HEK293 (cell line): ENCODE results near the gene ZNF653.

Experiments used
- CTCF ChIP-seq: fragments of 450-650 bp; formaldehyde crosslinking; IDR thresholded peaks from 2 replicates; pipeline ENCODE4 v1.5.1; 2016; ENCODE audit warnings: missing biosample characterization, missing genetic modification characterization
- GLIS1 ChIP-seq: fragments of 450-650 bp; formaldehyde crosslinking; IDR thresholded peaks from 2 replicates; pipeline ENCODE4 v1.5.1; 2016; ENCODE audit warnings: missing biosample characterization, missing genetic modification characterization
- GLIS2 ChIP-seq: fragments of 450-650 bp; formaldehyde crosslinking; IDR thresholded peaks from 2 replicates; pipeline ENCODE4 v1.5.1; 2016; ENCODE audit warnings: missing biosample characterization, missing genetic modification characterization
- HIC1 ChIP-seq: fragments of 450-650 bp; formaldehyde crosslinking; IDR thresholded peaks from 2 replicates; pipeline ENCODE4 v1.5.1; 2016; ENCODE audit warnings: missing biosample characterization, missing genetic modification characterization
- HOXA7 ChIP-seq: sonication (generic); formaldehyde crosslinking; IDR thresholded peaks from 2 replicates; pipeline ENCODE4 v1.8.1; 2022; ENCODE audit warnings: missing genetic modification reagents, borderline replicate concordance
- IKZF3 ChIP-seq: fragments of 450-650 bp; IDR thresholded peaks from 2 replicates; pipeline ENCODE4 v1.5.0; 2018; ENCODE audit warnings: missing biosample characterization, mild to moderate bottlenecking, missing genetic modification characterization, moderate library complexity
- KLF7 ChIP-seq: fragments of 450-650 bp; formaldehyde crosslinking; IDR thresholded peaks from 2 replicates; pipeline ENCODE4 v1.5.1; 2016; ENCODE audit warnings: missing biosample characterization, missing genetic modification characterization, borderline replicate concordance
- KLF8 ChIP-seq: fragments of 450-650 bp; formaldehyde crosslinking; IDR thresholded peaks from 2 replicates; pipeline ENCODE4 v1.5.1; 2016; ENCODE audit warnings: missing biosample characterization, missing genetic modification characterization
- MZF1 ChIP-seq: fragments of 450-650 bp; formaldehyde crosslinking; IDR thresholded peaks from 2 replicates; pipeline ENCODE4 v1.5.1; 2017; ENCODE audit warnings: missing biosample characterization, missing genetic modification characterization, borderline replicate concordance
- REPIN1 ChIP-seq: fragments of 450-650 bp; formaldehyde crosslinking; IDR thresholded peaks from 2 replicates; pipeline ENCODE4 v1.5.1; 2017; ENCODE audit warnings: missing biosample characterization, missing genetic modification characterization, low read depth
- SP2 ChIP-seq: fragments of 450-650 bp; formaldehyde crosslinking; IDR thresholded peaks from 2 replicates; pipeline ENCODE4 v1.5.1; 2016; ENCODE audit warnings: missing biosample characterization, missing genetic modification characterization
- SP3 ChIP-seq: fragments of 450-650 bp; formaldehyde crosslinking; IDR thresholded peaks from 2 replicates; pipeline ENCODE4 v1.5.1; 2016; ENCODE audit warnings: missing biosample characterization, missing genetic modification characterization
- ZBTB10 ChIP-seq: fragments of 450-650 bp; formaldehyde crosslinking; IDR thresholded peaks from 2 replicates; pipeline ENCODE4 v1.5.1; 2016; ENCODE audit warnings: missing biosample characterization, missing genetic modification characterization
- ZEB2 ChIP-seq: fragments of 450-650 bp; formaldehyde crosslinking; IDR thresholded peaks from 2 replicates; pipeline ENCODE4 v1.5.1; 2016; ENCODE audit warnings: missing biosample characterization, missing genetic modification characterization
- ZNF202 ChIP-seq: fragments of 450-650 bp; formaldehyde crosslinking; IDR thresholded peaks from 2 replicates; pipeline ENCODE4 v1.5.1; 2016; ENCODE audit warnings: missing biosample characterization, missing genetic modification characterization, borderline replicate concordance
- ZNF280D ChIP-seq: fragments of 450-650 bp; formaldehyde crosslinking; IDR thresholded peaks from 2 replicates; pipeline ENCODE4 v1.5.1; 2016; ENCODE audit warnings: missing biosample characterization, missing genetic modification characterization
- ZNF37A ChIP-seq: fragments of 450-650 bp; IDR thresholded peaks from 2 replicates; pipeline ENCODE4 v1.5.1; 2018; ENCODE audit warnings: missing biosample characterization, missing genetic modification characterization
- ZNF549 ChIP-seq: fragments of 450-650 bp; IDR thresholded peaks from 2 replicates; pipeline ENCODE4 v1.5.1; 2018; ENCODE audit warnings: missing biosample characterization, missing genetic modification characterization, mild to moderate bottlenecking, inconsistent platforms, moderate library complexity
- ZNF580 ChIP-seq: fragments of 450-650 bp; formaldehyde crosslinking; IDR thresholded peaks from 2 replicates; pipeline ENCODE4 v1.5.1; 2016; ENCODE audit warnings: missing biosample characterization, missing genetic modification characterization
- ZNF629 ChIP-seq: fragments of 450-650 bp; formaldehyde crosslinking; IDR thresholded peaks from 2 replicates; pipeline ENCODE4 v1.5.1; 2017; ENCODE audit warnings: missing biosample characterization, missing genetic modification characterization
- ZNF792 ChIP-seq: fragments of 450-650 bp; formaldehyde crosslinking; IDR thresholded peaks from 2 replicates; pipeline ENCODE4 v1.5.1; 2016; ENCODE audit warnings: missing biosample characterization, missing genetic modification characterization
- ZXDB ChIP-seq: fragments of 450-650 bp; formaldehyde crosslinking; IDR thresholded peaks from 2 replicates; pipeline ENCODE4 v1.5.1; 2016; ENCODE audit warnings: missing biosample characterization, missing genetic modification characterization
- TF ChIP-seq, protein P1 (sequence below): fragments of 450-650 bp; formaldehyde crosslinking; IDR thresholded peaks from 2 replicates; pipeline ENCODE4 v1.5.1; 2017; ENCODE audit warnings: missing biosample characterization, missing genetic modification characterization
- TF ChIP-seq, protein P2 (sequence below): fragments of 450-650 bp; formaldehyde crosslinking; IDR thresholded peaks from 2 replicates; pipeline ENCODE4 v1.5.1; 2017; ENCODE audit warnings: missing biosample characterization, missing genetic modification characterization

Gene ZNF653

GRCh38 chr19:11535792-11536595 lies 30.4 kb upstream of the ZNF653 start (continued):
- peak; percentile 98 for TF ChIP-seq ZNF580 (tag by site-specific recombination)
- TF ChIP-seq HIC1 (tag by site-specific recombination), result peak; percentile 91
- peak; percentile 86 for TF ChIP-seq GLIS1 (tag by site-specific recombination)
- TF ChIP-seq REPIN1 (tag by site-specific recombination), result 0 out of 2 replicates have a peak, but pooled peaks have one; percentile 16
- peak; percentile 89 for TF ChIP-seq GLIS2 (tag by site-specific recombination)
- TF ChIP-seq HOXA7 (CRISPR knock-in tag), result no peak
- 0 out of 2 replicates have a peak, but pooled peaks have one; percentile 18 for TF ChIP-seq IKZF3
- TF ChIP-seq, protein P1, sequence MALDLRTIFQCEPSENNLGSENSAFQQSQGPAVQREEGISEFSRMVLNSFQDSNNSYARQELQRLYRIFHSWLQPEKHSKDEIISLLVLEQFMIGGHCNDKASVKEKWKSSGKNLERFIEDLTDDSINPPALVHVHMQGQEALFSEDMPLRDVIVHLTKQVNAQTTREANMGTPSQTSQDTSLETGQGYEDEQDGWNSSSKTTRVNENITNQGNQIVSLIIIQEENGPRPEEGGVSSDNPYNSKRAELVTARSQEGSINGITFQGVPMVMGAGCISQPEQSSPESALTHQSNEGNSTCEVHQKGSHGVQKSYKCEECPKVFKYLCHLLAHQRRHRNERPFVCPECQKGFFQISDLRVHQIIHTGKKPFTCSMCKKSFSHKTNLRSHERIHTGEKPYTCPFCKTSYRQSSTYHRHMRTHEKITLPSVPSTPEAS, result 0 out of 2 replicates have a peak, but pooled peaks have one; percentile 21
- TF ChIP-seq KLF8 (tag by site-specific recombination), result peak; percentile 87
- TF ChIP-seq ZNF280D (tag by site-specific recombination), result 0 out of 2 replicates have a peak, but pooled peaks have one; percentile 34
- no peak for TF ChIP-seq ZNF202 (tag by site-specific recombination)
- no peak for TF ChIP-seq ZNF37A
- TF ChIP-seq, protein P2, sequence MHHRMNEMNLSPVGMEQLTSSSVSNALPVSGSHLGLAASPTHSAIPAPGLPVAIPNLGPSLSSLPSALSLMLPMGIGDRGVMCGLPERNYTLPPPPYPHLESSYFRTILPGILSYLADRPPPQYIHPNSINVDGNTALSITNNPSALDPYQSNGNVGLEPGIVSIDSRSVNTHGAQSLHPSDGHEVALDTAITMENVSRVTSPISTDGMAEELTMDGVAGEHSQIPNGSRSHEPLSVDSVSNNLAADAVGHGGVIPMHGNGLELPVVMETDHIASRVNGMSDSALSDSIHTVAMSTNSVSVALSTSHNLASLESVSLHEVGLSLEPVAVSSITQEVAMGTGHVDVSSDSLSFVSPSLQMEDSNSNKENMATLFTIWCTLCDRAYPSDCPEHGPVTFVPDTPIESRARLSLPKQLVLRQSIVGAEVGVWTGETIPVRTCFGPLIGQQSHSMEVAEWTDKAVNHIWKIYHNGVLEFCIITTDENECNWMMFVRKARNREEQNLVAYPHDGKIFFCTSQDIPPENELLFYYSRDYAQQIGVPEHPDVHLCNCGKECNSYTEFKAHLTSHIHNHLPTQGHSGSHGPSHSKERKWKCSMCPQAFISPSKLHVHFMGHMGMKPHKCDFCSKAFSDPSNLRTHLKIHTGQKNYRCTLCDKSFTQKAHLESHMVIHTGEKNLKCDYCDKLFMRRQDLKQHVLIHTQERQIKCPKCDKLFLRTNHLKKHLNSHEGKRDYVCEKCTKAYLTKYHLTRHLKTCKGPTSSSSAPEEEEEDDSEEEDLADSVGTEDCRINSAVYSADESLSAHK (tag by site-specific recombination), result no peak; the same call in 1 of the 2 replicates
- TF ChIP-seq ZNF549, result no peak
- TF ChIP-seq ZXDB, result peak; percentile 54; the same call in 1 of the 2 replicates
- TF ChIP-seq ZBTB10 (tag by site-specific recombination), result peak; percentile 63; the same call in 1 of the 2 replicates
- TF ChIP-seq ZNF792 (tag by site-specific recombination), result no peak; the same call in 1 of the 2 replicates
- peak; percentile 13; the same call in 1 of the 2 replicates for TF ChIP-seq KLF7 (tag by site-specific recombination)
- peak; percentile 82 for TF ChIP-seq SP3 (tag by site-specific recombination)
- TF ChIP-seq ZNF629 (tag by site-specific recombination), result peak; percentile 97
- peak; percentile 71 for TF ChIP-seq SP2 (tag by site-specific recombination)
- peak; percentile 81; the same call in 1 of the 2 replicates for TF ChIP-seq CTCF
- TF ChIP-seq ZEB2 (tag by site-specific recombination), result peak; percentile 41; the same call in 1 of the 2 replicates
- TF ChIP-seq MZF1, result no peak; the same call in 1 of the 2 replicates
